Stomach (tissue), 9 donors: ENCODE data around the gene GFI1B. TPM values are rescaled to one million over a fixed set of nuclear protein-coding genes. Genes with fewer than 3 reads are reported as not detected.

Experiments used
- DNase-seq, 2 donors: peaks; one replicate each; pipeline versions ENCODE4 v3.0.0 to v3.0.0-alpha.2; 2013 to 2019
- H3K27ac ChIP-seq, 5 donors: fragments of 200-600 bp in 4 of 5; sonication (generic) in 4 of 5; one replicate each; pipeline ENCODE4 v1.5.1; 2013 to 2019; ENCODE audit warnings: mild to moderate bottlenecking in 1 of 5, moderate library complexity in 1 of 5
- H3K27me3 ChIP-seq, 3 donors: fragments of 200-600 bp; sonication (generic); one replicate each; pipeline ENCODE4 v1.5.1; 2017 to 2019; ENCODE audit warnings: mixed run types in 1 of 3
- H3K36me3 ChIP-seq, 4 donors: fragments of 200-600 bp; sonication (generic); 1 replicate in 3 of 4; 2 replicates in 1 of 4; pipeline ENCODE4 v1.5.1; 2016 to 2019
- H3K4me1 ChIP-seq, 4 donors: fragments of 200-600 bp; sonication (generic); one replicate each; pipeline ENCODE4 v1.5.1; 2016 to 2019
- H3K4me3 ChIP-seq, 4 donors: fragments of 200-600 bp; sonication (generic) in 3 of 4; one replicate each; pipeline ENCODE4 v1.5.1; 2016 to 2019; ENCODE audit warnings: mild to moderate bottlenecking in 1 of 4
- H3K9me3 ChIP-seq, 4 donors: fragments of 200-600 bp; sonication (generic); one replicate each; pipeline ENCODE4 v1.5.1; 2016 to 2019
- EP300 ChIP-seq: sonication (generic); formaldehyde crosslinking; IDR thresholded peaks from one replicate; pipeline ENCODE4 v1.6.1; 2017; ENCODE audit warnings: antibody characterized with exemption
- POLR2A ChIP-seq, 4 donors: fragments of 450-650 bp; IDR thresholded peaks; one replicate each; pipeline ENCODE4 v1.6.1; 2016; ENCODE audit warnings: antibody characterized with exemption in 4 of 4, control low read depth in 2 of 4, mild to moderate bottlenecking in 1 of 4, moderate library complexity in 1 of 4
- POLR2AphosphoS5 ChIP-seq, 3 donors: sonication (generic); formaldehyde crosslinking; IDR thresholded peaks; one replicate each; pipeline ENCODE4 v1.6.1; 2016; ENCODE audit warnings: antibody characterized with exemption in 3 of 3
- WGBS, 5 donors: extraction: QIAGEN DNeasy Blood & Tissue Kit in 3 of 5; methylation state at CpG; one replicate each; pipeline versions ENCODE4 v1.1.5 to v1.1.7; 2013 to 2018; 5-methylcytosine and 5-hydroxymethylcytosine counted together
- intact Hi-C: fragments of 100-400 bp; cut with DNase I; formaldehyde crosslinking; loops from one replicate; pipeline ENCODE4 v1.15.1; 2023; ENCODE audit warnings: low total_unique reads
- polyA plus RNA-seq, 3 donors: library from polyadenylated mRNA; stranded (reverse); fragments of 200-250 nt; gene quantifications; one replicate each; pipeline ENCODE4 v1.2.3, GENCODE V29; 2013
- total RNA-seq, 5 donors: library from RNA; depleted of rRNA; stranded (reverse); fragments of >200 nt; gene quantifications; one replicate each; pipeline versions ENCODE4 v1.1.0 to v1.2.3, GENCODE V29; 2014 to 2016
- TF ChIP-seq, protein P1 (sequence below), 7 experiments: fragments of 450-650 bp in 4 of 7; fragments of 200-600 bp in 3 of 7; sonication (generic) in 3 of 7; IDR thresholded peaks; one replicate each; pipeline ENCODE4 v1.5.1; 2016 to 2019; ENCODE audit warnings: antibody characterized with exemption in 7 of 7, control low read depth in 2 of 7, mild to moderate bottlenecking in 1 of 7
- donor health status: healthy with polysubstance abuse.
- donor health status: Bipolar disorder and iron deficiency.
- donor health status: healthy.

GFI1B gene
- total and polyA plus RNA-seq, 8 donors, result 1.0 TPM; not detected in 7

DNA sequence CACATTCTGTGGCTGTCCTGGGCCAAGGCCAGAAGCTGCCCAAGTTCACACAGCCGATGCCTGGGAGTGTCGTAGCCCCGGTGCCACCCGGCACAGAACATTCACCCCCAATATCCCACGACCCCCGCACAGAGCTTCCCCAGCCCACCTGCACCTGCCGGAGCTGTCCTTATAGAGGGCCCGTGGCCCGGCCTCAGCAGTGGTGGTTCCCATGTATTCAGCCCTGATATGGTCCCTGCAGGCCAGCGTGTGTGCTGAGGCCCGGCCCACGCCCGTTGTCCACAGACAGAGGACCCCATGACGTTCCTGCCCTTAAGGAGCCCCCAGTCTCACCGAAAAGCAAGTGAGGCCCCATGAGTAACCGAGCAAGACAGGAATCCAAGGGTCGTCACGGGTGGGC lies 5.3 kb upstream of the GFI1B start:
- Histone ChIP-seq H3K36me3 (no peaks in the 10 kb centered on the region), H3K27me3 (peaks cover 0 to 74% (median 11%) of the 10 kb centered on the region in 3 donors), H3K27ac (no peak overlapping the region), H3K4me1 (peaks cover 0 to 17% (median 12%) of the 10 kb centered on the region in 4 donors), H3K4me3 (peak overlapping the region in 2 of 4 donors; percentile 2 to 35), H3K9me3 (no peaks in the 10 kb centered on the region)
- DNase-seq, result no peak
- TF ChIP-seq POLR2A (IDR thresholded peaks at IDR 0.05), result no peak
- no peak for TF ChIP-seq POLR2AphosphoS5 (IDR thresholded peaks at IDR 0.05)
- no peak for TF ChIP-seq EP300
- TF ChIP-seq, protein P1, sequence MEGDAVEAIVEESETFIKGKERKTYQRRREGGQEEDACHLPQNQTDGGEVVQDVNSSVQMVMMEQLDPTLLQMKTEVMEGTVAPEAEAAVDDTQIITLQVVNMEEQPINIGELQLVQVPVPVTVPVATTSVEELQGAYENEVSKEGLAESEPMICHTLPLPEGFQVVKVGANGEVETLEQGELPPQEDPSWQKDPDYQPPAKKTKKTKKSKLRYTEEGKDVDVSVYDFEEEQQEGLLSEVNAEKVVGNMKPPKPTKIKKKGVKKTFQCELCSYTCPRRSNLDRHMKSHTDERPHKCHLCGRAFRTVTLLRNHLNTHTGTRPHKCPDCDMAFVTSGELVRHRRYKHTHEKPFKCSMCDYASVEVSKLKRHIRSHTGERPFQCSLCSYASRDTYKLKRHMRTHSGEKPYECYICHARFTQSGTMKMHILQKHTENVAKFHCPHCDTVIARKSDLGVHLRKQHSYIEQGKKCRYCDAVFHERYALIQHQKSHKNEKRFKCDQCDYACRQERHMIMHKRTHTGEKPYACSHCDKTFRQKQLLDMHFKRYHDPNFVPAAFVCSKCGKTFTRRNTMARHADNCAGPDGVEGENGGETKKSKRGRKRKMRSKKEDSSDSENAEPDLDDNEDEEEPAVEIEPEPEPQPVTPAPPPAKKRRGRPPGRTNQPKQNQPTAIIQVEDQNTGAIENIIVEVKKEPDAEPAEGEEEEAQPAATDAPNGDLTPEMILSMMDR (IDR thresholded peaks at IDR 0.05), result no peak
- 70 to 82% (median 74%) methylated on average over 12 to 18 of the region's 18 CpGs for WGBS, 5 donors
- intact Hi-C loops, result no loop called here

DNA sequence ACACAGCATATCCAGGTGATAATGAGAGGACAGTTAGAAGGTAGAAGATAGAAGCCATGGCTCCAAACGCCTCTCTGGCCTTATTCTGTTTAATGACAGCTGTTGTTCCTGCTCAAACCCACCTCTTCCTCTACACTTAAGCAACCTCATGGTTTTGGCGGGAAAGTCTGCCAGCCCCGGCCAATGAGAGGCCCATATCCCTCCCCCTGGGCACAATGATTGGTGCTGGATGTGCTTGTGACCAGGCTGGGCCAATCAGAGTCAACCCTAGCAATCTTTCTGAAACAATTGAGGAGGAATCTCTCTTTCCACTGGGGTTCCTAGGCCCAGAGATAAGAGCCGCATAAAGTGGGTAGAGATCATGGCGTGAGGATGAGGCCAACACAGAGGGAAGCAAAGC lies 4.8 kb upstream of the GFI1B start:
- H3K9me3 ChIP-seq, result no peaks in the 10 kb centered on the region
- H3K4me3 ChIP-seq, result no peak overlapping the region
- WGBS, 5 donors, result 80 to 86% (median 83%) methylated on average over 5 of the region's 5 CpGs
- intact Hi-C loops, result no loop called here
- DNase-seq, result no peak
- no peaks in the 10 kb centered on the region for H3K36me3 ChIP-seq
- TF ChIP-seq POLR2A (IDR thresholded peaks at IDR 0.05) (no peak), POLR2AphosphoS5 (IDR thresholded peaks at IDR 0.05) (no peak), EP300 (no peak)
- TF ChIP-seq, protein P1 (IDR thresholded peaks at IDR 0.05), result no peak
- no peak overlapping the region for H3K27ac ChIP-seq
- peaks cover 0 to 23% (median 17%) of the 10 kb centered on the region in 4 donors for H3K4me1 ChIP-seq
- peaks cover 0 to 75% (median 17%) of the 10 kb centered on the region in 3 donors for H3K27me3 ChIP-seq

DNA sequence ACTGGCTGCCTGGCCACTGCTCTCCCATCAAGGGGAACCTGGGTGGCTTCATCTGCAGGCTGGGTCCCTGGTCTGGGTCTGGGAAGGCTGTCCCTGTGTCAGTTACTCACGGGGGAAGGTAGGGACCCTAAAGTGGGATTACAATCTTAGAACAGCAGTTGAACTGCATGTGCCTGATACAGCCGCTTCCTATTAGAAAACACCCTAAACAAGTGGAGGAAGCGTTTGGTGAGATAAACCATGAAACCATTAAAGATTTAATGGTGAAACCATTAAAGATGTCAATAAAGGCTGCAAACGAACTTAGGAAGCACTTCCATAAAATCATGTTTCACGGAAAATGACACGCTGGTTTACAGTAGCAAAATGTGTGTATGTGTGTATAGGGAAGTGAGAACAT lies 2.5 kb upstream of the GFI1B start:
- intact Hi-C loops, result no loop called here
- peaks cover 3 to 76% (median 39%) of the 10 kb centered on the region in 3 donors for H3K27me3 ChIP-seq

DNA sequence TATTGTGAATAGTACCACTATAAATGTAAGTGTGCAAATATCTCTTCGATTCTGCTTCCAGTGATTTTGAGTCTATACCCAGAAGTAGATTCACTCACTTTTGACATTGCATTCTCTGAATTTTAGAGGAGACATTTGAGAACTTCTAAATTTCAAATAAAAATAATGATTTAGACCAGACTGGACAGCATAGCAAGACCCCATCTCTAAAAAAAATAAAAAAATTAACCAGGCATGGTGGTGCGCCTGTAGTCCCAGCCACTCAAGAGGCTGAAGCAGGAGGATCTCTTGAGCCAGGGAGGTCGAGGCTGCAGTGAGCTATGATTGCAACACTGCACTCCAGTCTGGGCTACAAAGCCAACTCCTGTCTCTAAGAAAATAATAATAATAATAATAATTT lies 1.9 kb upstream of the GFI1B start:
- no peaks in the 10 kb centered on the region for H3K36me3 ChIP-seq
- H3K4me3 ChIP-seq, result no peak overlapping the region
- intact Hi-C loops, result no loop called here
- TF ChIP-seq EP300 (no peak), POLR2AphosphoS5 (IDR thresholded peaks at IDR 0.05) (no peak), POLR2A (IDR thresholded peaks at IDR 0.05) (no peak)
- TF ChIP-seq, protein P1 (IDR thresholded peaks at IDR 0.05), result no peak
- peaks cover 0 to 25% (median 19%) of the 10 kb centered on the region in 4 donors for H3K4me1 ChIP-seq
- H3K27me3 ChIP-seq, result peaks cover 3 to 79% (median 40%) of the 10 kb centered on the region in 3 donors
- DNase-seq, result no peak
- H3K27ac ChIP-seq, result no peak overlapping the region
- 85 to 93% (median 87%) methylated on average over 3 of the region's 3 CpGs for WGBS, 5 donors
- no peaks in the 10 kb centered on the region for H3K9me3 ChIP-seq

More for the DNA sequence above, 2.5 kb upstream of the GFI1B start:
- H3K27ac ChIP-seq, result no peak overlapping the region
- no peaks in the 10 kb centered on the region for H3K9me3 ChIP-seq
- no peak overlapping the region for H3K4me3 ChIP-seq
- no peaks in the 10 kb centered on the region for H3K36me3 ChIP-seq
- peaks cover 0 to 25% (median 19%) of the 10 kb centered on the region in 4 donors for H3K4me1 ChIP-seq
- no peak for TF ChIP-seq POLR2A (IDR thresholded peaks at IDR 0.05)
- no peak for TF ChIP-seq POLR2AphosphoS5 (IDR thresholded peaks at IDR 0.05)
- TF ChIP-seq, protein P1 (IDR thresholded peaks at IDR 0.05), result no peak
- TF ChIP-seq EP300, result no peak
- WGBS, 5 donors, result 56 to 69% (median 67%) methylated on average over 6 of the region's 6 CpGs
- DNase-seq, result no peak
